DMS114 treated with DMSO at 0.1 percent for 48 hours (cell line): Measurements from ENCODE around the gene YBX2.
A peak's percentile ranks its signal among the peaks of the same experiment; 100 is the strongest.

Experiments used
- DNase-seq: peaks from one replicate; lab custom pipeline; 2025; ENCODE audit not compliant: unreplicated experiment; lab: John Stamatoyannopoulos, UW

The YBX2 gene

DNA sequence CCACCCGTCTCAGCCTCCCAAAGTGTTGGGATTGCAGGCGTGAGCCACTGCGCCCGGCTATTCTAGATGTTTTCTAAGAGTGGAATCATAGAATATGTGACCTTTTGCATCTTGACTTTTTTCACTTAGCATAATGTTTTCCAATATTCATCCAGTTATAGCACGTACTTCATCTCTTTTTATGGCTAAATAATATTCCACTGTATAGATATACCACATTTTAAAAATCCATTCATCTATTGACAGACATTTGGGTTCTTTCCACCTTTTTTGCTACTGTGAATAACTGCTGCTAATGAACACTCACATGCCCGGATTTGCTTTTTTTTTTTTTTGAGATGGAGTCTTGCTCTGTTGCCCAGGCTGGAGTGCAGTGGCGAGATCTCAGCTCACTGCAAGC is 9.7 kb upstream of the YBX2 start:
- no peak for DNase-seq

DNA sequence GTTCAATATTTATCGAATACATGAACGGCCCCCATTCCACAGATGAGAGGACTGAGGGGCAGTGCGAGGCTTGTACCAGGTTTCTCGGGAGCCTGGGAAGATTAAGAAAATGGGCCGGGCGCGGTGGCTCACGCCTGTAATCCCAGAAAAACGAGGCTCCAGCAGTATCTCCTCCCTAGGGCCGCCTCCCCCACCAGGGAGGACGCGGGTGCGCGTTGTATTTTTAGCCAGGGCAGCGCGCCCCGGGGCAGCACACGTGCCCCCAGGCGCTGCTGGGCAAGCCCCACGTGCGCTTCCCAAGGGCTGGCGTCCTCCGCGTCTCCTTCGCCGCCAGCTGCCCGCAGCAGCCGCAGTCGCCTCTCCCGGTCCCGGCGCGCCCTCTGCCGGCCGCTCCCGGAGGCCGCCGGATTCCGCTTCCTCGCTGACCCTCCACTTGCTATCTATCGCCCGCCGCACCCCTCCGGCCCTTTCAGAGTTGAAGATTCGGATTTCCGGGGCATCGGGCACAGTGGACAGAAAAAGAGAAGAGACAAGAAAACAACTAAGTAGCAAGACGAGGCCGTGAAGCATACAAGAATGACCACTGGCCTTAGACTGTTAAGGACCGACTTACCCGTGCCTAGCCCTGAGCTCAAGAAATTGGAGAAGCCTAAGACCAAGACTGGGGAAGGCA is 1.9 kb upstream of the YBX2 start:
- DNase-seq = peak; percentile 65

DNA sequence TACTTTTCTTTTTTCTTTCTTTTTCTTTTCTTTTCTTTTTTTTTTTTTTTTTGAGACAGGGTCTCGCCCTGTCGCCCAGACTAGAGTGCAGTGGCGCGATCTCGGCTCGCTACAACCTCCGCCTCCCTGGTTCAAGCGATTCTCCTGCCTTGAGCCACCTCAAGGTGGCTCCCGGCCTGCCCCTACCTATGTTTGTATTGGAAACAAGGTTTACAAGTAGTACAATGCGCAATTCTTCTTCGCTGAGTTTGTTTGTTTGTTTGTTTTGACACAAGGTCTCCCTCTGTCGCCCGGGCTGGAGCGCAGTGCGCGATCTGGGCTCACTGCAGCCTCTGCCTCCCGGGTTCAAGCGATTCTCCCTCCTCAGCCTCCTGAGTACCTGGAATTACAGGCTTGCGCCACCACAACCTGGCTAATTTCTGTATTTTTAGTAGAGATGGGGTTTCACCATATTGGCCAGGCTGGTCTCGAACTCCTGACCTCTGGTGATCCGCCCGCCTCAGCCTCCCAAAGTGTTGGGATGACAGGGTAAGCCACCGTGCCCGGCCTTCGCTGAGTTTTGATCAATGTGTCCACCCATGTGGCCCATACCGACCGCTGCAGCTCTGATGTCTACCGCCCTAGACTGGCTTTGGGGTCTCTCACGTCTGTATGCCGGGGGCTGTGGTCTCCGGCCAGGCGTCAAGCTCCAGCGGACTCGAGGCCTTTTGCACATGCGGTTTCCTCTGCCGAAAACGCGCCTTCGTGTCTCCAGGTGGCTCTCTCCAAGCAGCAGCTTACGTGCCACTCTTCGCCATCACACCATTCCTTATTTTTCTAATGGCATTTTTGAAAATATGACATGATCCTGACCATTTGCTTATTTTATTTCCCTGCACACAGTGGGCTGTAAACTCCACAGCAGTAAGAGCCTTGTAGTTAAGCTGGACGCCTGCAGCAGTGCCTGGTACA is 1.1 kb upstream of the YBX2 start:
- no peak for DNase-seq

DNA sequence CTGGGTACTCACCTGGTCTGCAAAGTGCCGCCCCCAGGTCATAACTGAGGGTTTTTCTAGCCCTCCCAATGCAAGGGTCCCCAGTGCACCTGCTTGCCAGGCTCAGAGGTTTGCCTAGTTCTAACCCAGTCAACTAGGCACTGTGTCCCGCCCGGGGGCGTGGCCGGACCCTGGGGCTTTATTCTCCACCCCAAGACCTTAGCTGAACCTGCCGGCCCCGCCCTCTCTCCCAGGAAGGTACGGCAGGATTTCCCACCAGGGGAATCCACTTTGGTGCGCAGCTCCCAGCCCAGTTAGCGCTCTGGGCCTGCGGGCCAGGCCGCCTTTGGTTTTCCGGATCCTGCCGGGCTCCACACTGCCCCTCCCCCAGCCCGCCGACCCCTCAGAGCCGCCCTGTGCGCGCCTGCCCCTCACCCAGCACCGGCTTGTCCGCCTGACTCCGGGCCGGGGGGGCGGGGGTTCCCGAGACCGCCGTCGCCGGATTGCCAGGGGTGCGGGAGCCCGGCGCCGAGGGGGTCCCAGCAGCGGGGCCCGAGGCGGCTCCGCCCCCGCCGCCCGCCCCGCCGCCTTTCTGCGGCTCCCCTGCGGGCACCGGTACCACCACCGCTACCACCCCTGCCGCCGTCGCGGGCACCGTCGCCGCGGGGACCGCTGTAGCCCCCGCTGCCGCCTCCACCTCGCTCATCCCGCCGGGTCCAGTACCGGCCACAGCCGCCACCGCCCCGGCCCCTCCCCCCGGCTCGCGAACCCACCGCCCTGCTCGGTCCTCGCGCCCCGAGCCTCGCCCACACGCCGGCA is 424 bp downstream of the YBX2 start:
- DNase-seq = no peak

DNA sequence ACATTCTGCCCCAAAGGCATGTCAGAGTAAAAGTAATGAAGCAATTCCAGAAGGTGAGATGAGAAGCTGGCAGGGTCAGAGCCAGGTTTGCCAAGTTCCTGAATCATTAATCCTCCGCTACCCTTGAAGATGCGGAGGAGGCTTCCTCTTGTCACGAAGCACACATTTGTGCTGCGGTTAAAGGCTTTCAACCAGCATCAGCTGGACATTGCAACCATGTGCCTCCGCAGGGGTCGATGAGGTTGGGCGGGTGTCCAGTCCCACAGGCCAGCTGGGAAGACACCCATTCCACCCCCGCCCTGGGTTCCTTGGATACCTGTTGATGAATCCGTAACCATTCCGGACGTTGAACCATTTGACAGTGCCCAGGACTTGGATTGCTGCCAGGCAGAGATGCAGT is 1.3 kb downstream of the YBX2 start:
- no peak for DNase-seq

DNA sequence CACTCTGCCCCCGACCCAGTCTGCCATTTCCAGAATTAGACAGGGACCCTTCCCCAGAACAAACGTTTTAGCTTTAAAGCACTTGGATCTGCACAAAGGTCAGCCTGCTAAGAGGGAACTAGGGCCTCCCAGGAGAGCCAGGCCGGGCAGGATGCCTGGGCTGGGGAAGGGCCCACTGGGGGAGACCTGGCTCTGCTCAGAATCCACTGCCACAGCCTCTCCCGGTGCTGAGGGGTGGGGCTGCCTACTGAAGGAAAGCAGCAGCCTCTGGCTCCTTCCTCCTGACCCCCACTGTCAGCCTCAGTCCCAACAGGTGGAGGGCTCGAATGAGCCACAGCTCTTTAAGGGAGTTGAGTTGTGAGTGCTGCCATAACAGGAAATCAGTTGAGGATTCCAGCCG is 1.7 kb downstream of the YBX2 start:
- no peak for DNase-seq

DNA sequence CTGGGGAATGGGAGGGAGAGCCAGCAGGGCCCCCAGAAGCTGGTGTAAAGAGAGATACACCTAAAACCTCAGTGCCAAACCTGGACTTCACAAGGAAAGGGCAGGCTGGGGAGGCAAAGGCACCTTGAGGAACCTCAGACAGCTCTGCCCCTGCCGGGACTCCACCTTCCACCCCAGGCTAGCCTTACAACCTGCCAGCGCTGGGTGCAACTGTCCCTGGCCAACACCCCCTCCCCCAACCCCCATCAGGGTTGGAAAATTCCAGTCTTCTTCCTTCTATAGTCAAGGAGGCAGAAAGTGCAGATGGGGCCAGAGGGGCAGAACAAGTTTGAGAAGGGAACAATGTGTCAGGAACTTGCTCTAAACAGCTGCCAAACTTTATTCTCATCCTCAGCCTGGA is 2.2 kb downstream of the YBX2 start:
- no peak for DNase-seq

DNA sequence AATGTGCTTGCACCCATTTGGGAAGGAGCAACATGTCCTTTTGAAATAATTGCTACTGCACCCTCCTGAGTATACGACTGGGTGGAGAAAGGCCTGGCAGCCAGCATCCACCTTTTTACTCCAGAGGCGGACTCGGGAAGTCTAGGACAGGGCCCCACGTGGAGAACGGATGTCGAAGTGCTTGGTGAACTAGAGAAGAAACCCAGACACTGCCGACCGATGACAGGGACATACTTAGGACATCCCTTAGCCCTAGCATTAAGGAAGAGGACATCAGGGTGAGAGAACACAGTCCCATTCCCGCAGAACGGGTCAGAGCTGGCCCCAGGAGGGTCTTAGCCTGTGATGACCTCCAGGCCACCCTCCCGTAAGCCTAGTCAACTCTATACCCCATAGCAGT is 3.8 kb downstream of the YBX2 start:
- DNase-seq = no peak

DNA sequence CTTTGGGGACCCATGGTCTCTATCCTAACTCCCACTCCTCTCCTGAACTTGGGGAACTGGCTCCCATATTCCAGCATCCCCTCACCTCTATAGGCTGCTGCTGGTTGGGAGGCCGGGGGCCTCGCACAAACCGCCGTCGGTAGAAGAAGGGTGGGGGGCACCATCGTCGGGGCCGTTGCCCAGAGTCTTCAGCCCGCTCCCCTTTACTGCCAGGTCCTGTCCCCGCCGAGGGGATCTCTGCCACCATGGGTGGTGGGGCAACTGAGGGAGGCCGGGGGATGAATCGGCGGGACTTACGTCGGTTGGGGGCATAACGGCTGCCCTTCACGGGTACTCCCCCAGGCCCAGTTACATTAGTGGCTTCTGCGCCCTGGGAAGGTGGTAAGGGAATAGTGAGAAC is 4.3 kb downstream of the YBX2 start:
- DNase-seq = no peak

DNA sequence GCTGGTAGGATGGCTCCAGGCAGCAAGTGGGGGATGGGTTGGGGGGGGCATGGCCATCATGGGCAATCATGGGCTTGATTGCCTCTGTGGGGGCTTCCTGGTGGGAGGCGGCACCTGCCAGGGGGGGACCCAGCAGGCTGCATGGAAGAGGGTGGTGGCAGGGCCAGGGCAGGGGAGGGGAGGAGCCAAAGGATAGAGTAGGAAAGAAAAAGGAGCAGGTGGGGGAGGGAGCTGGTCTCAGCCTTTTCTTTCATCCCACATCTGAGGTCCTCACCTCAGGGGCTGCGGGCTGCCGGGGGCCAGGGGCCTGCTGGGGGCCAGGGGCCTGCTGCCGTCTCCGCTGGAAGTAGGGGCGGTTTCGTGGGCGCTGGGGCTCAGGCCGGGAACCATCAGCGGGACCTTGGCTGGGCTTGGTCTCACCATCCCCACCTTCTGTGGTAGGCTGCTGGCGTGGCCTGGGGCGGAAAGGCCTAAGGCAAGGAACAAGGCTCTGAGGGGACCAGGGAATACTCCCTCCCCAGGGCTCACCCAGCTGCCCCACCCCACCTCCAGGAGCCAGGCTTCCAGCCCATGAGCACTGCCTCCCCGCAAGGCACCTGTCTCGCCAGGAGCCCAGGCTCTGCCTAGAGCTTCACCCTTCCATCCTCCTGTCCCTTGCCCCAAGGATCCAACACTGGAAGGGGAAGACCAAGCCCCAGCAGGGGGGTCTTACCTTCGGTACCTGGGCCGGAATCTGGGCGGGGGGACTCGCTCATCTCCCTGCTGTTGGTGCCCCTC is 5.0 kb downstream of the YBX2 start:
- no peak for DNase-seq

DNA sequence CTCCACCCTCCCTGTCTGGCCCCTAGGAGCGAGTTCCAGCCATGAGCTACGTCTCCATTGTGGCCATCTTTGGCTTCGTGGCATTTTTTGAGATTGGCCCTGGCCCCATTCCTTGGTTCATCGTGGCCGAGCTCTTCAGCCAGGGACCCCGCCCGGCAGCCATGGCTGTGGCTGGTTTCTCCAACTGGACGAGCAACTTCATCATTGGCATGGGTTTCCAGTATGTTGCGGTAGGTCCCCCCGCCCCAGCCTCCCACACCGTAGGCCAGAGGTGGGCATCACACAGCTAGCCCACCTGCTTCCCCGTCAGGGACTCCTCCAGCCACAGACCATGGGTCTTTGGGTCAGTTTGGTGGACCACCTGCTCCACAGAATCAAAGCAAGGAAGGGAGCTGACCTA is 8.8 kb downstream of the YBX2 start:
- DNase-seq = no peak

DNA sequence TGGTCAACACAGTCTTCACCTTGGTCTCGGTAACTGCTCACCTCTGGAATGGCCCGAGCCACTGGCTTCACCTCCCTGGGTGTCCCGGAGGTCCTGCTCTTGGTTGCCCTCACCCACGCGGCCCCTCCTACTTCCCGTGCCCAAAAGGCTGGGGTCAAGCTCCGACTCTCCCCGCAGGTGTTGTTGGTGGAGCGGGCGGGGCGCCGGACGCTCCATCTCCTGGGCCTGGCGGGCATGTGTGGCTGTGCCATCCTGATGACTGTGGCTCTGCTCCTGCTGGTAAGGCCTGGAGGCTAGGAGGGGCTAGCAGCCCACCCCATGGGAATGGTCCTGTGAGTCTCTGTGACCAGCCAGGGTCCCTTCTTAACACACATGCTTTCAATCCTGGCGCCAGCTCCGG is 9.5 kb downstream of the YBX2 start:
- no peak for DNase-seq

DNA sequence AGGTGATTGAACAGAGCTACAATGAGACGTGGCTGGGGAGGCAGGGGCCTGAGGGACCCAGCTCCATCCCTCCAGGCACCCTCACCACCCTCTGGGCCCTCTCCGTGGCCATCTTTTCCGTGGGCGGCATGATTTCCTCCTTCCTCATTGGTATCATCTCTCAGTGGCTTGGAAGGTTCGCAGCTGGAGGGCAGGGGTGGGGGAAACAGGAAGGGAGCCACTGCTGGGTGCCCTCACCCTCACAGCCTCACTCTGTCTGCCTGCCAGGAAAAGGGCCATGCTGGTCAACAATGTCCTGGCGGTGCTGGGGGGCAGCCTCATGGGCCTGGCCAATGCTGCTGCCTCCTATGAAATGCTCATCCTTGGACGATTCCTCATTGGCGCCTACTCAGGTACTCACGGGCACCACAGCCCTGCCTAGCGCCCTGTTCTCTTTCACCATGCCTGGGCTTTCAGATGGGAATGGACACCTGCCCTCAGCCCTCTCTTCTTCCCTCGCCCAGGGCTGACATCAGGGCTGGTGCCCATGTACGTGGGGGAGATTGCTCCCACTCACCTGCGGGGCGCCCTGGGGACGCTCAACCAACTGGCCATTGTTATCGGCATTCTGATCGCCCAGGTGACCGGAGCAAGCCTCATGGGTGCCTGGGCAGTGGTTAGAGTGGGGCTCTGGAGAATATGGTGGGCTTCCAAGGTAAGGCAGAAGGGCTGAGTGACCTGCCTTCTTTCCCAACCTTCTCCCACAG is 10.8 kb downstream of the YBX2 start:
- DNase-seq = no peak

DNA sequence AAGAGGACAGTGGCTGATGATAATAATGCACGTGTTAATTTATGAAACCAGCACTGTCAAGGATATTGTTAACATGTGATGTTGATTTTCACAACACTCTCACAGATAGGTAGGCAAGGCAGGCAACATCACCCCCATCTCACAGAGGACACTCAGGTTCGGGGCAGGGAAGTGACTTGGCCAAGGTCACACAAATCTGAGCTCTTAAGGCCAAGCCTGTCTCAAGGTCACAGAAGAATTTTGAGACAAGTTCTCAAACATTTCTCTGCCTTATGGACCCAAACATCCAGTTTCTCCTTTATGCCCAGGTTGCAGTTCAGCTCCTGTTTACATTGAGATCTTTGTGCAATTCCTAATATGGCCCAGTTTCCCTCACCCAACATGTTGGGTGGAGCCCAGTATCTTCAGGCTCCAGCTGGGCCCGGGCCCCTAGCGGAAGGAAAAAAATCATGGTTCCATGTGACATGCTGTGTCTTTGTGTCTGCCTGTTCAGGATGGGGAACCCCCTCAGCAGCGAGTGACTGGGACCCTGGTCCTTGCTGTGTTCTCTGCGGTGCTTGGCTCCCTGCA is 11.6 kb downstream of the YBX2 start:
- no peak for DNase-seq

DNA sequence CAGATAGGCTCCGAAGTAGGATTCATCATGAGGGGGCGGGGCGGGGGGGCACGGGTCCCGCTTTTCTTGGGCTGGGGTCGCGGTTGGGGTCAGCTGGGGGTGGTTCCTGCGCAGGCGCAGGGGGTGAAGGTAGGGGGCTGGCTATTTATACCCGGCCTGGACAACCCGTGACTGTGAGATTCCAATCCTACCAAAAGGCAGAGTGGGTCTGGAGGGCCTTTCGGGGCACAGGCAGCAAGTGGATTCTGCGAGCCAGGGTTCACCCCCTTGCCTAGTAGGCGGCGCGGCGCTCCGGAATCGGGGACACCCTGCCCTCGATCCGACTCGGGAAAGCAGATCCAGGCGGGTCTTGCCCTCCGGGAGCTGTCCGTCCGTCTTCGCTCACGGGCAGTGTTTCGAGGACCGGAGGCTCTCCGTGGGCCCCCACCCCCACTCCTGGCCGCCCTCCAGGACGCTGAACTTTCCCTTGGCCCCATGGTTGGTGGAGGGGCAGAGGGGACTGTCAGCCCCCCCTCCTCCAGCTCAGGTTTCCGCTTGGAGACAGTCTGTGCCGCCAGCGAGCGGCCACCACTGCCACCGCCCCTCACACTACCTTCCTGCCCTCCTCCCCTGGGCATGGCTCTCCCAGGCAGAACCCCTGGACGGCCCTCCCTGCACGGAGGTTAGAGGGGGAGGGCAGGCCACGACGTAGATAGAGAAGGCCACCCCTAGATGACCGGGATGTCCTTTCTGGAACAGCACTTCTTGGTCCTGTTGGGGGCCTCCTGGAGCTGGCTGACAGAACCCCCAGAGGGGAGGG is 12.3 kb downstream of the YBX2 start:
- DNase-seq = no peak

DNA sequence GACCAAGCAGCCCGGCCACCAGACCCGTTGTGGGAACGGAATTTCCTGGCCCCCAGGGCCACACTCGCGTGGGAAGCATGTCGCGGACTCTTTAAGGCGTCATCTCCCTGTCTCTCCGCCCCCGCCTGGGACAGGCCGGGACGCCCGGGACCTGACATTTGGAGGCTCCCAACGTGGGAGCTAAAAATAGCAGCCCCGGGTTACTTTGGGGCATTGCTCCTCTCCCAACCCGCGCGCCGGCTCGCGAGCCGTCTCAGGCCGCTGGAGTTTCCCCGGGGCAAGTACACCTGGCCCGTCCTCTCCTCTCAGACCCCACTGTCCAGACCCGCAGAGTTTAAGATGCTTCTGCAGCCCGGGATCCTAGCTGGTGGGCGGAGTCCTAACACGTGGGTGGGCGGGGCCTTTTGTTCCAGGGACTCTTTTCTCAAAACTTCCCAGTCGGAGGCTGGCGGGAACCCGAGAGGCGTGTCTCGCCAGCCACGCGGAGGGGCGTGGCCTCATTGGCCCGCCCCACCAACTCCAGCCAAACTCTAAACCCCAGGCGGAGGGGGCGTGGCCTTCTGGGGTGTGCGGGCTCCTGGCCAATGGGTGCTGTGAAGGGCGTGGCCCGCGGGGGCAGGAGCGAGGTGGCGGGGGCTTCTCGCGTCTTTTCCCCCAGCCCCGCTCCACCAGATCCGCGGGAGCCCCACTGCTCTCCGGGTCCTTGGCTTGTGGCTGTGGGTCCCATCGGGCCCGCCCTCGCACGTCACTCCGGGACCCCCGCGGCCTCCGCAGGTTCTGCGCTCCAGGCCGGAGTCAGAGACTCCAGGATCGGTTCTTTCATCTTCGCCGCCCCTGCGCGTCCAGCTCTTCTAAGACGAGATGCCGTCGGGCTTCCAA is 13.1 kb downstream of the YBX2 start, which contains the start of gene SLC2A4:
SLC2A4 (plus strand) TSS at position 645 of the 879 bp plus-strand sequence; CDS start at position 862, 217 bp downstream.
- peak; percentile 90 for DNase-seq

DNA sequence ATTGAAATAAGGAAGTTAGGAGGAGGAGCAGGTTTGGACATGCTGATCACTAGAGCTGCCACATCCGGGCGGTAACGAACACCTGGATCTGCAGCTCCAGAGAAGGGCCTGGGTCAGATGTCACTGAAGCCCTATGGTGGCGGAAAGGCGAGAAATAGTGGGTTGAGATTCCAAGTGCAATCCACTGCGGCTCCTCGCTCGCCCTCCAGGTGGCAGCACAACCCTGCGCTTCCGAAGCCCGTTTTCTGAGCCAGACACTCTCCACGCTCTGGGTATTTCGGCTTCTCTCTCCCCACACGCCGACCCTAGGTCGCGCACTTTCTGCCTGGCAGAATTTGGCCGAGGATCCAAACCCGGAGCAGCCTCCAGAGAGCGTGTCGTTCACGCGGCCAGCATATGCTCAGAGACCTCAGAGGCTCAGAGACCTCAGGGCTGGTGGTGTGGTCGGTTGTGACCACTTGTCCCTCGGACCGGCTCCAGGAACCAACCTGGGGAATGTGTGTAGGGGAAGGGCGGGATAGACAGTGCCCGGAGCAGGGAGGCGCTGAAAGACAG is 13.8 kb downstream of the YBX2 start:
- DNase-seq = peak; percentile 76

DNA sequence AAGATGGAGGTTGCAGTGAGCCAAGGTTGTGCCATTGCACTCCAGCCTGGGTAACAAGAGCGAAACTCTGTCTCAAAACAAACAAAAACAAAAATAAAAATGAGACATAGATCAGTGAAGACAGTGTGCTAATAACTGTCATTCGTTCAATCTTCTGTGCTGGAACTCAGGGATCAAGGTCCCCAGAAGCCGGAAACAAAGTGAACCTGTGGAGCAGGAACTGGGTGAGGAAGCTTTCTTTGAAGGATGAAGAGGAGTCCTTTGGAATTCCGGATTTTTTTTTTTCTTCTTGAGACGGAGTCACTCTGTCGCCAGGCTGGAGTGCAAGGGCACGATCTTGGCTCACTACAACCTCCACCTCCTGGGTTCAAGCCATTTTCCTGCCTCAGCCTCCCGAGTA is 15.0 kb downstream of the YBX2 start:
- no peak for DNase-seq
